C4-2B (cell line): Measurements from ENCODE around the gene CRIP3.

Experiments used
- CTCF ChIP-seq: fragments of 450-650 bp; conservative IDR thresholded peaks from 2 replicates; pipeline ENCODE4 v1.5.1; 2017; ENCODE audit warnings: mild to moderate bottlenecking
- ZFX ChIP-seq: fragments of 450-650 bp; IDR thresholded peaks from 2 replicates; pipeline ENCODE4 v1.6.1; 2017

DNA sequence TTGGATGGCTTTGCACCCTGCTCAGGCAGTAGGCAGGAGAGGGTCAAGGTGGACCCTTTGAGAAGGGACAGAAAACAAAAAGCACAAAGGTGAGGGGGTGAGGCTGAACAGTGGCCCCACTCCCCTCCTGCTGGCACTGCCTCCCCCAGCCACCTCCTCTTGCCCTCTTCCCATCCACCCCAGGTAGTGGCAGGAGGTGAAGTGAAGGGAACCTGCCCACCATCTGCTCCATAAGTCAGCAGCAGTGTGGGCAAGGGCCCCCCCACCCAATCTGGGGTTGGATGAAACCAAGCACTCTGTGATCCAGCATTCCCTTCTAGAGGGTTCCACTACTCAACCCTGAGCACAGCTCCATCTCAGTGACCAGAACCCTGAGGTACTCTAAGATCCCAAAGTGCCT lies 36.7 kb downstream of the CRIP3 start:
- TF ChIP-seq ZFX (no peak), CTCF (no peak)
